Aorta (tissue), 5 donors: ENCODE data around the gene LAPTM5. TPM values are rescaled to one million over a fixed set of nuclear protein-coding genes. Genes with fewer than 3 reads are reported as not detected.
A peak's percentile ranks its signal among the peaks of the same experiment; 100 is the strongest.

Source experiments
- ATAC-seq: fragments of 200-7000 bp; cut with Tn5 transposase; one replicate; pipeline ENCODE4 v1.9.1; 2022; ENCODE audit warnings: moderate library complexity; ENCODE audit not compliant: low FRiP score
- DNase-seq, 2 donors: peaks; one replicate each; pipeline ENCODE4 v3.0.0-alpha.2; 2020
- H3K27ac ChIP-seq, 2 donors: one replicate each; pipeline ENCODE4 v1.5.1; 2013; ENCODE audit warnings: low read length in 2 of 2, mild to moderate bottlenecking in 2 of 2, moderate library complexity in 2 of 2, control low read depth in 1 of 2, inconsistent platforms in 1 of 2, low read depth in 1 of 2
- H3K27me3 ChIP-seq, 2 donors: one replicate each; pipeline ENCODE4 v1.6.1; 2013; ENCODE audit warnings: control low read depth in 1 of 2, low read length in 1 of 2, mild to moderate bottlenecking in 1 of 2, moderate library complexity in 1 of 2; ENCODE audit not compliant: insufficient read depth in 2 of 2, control insufficient read depth in 1 of 2
- H3K36me3 ChIP-seq, 2 donors: one replicate each; pipeline ENCODE4 v1.6.1; 2013; ENCODE audit warnings: control low read depth in 1 of 2, low read length in 1 of 2, mild to moderate bottlenecking in 1 of 2; ENCODE audit not compliant: insufficient read depth in 2 of 2, control insufficient read depth in 1 of 2
- H3K4me1 ChIP-seq, 2 donors: one replicate each; pipeline ENCODE4 v1.6.1; 2013; ENCODE audit warnings: low read length in 2 of 2, control low read depth in 1 of 2, mild to moderate bottlenecking in 1 of 2, moderate library complexity in 1 of 2; ENCODE audit not compliant: insufficient read depth in 2 of 2, control insufficient read depth in 1 of 2
- H3K4me3 ChIP-seq, 2 donors: one replicate each; pipeline ENCODE4 v1.5.1; 2013; ENCODE audit warnings: low read length in 2 of 2, control low read depth in 1 of 2, mild to moderate bottlenecking in 1 of 2
- H3K9me3 ChIP-seq: one replicate; pipeline ENCODE4 v1.6.1; 2013; ENCODE audit warnings: mild to moderate bottlenecking, low read length; ENCODE audit not compliant: control insufficient read depth
- WGBS, 2 donors: extraction: QIAGEN DNeasy Blood & Tissue Kit; methylation state at CpG; one replicate each; pipeline ENCODE4 v1.1.7; 2013; 5-methylcytosine and 5-hydroxymethylcytosine counted together
- intact Hi-C, 2 donors: fragments of 100-400 bp; cut with DNase I; formaldehyde crosslinking; loops; one replicate each; pipeline versions ENCODE4 v1.14.2 to v1.15.0; 2022
- polyA plus RNA-seq, 2 donors: library from polyadenylated mRNA; stranded (reverse); fragments of 200-250 nt; gene quantifications; one replicate each; pipeline ENCODE4 v1.2.3, GENCODE V29; 2013
- total RNA-seq, 2 donors: library from RNA; stranded (reverse); fragmentation: NEBNext Ultra II Directional; extraction: Animal tissue kit (Norgen Biotek cat#: 25700); gene quantifications; one replicate each; pipeline ENCODE4 v1.2.1, GENCODE V29; 2021
- donor health status: healthy with polysubstance abuse.
- donor health status: Bipolar disorder and iron deficiency.
- donor health status: DM: no; HTN: no; CAD: no.
- donor health status: DM: no; HTN: no; CAD: no.
- donor health status: DM: yes; HTN: yes; CAD: no.

LAPTM5 gene
- total and polyA plus RNA-seq, 4 donors, result 18.0 to 122 (median 115) TPM

- WGBS, 2 donors, result 31 to 45% methylated on average over 12 of the region's 12 CpGs
- intact Hi-C loops, result no loop called here
- no peaks in the 10 kb centered on the region for H3K36me3 ChIP-seq
- no peak overlapping the region for H3K4me3 ChIP-seq
- H3K27me3 ChIP-seq, result no peaks in the 10 kb centered on the region
- no peak overlapping the region for H3K27ac ChIP-seq
- no peaks in the 10 kb centered on the region for H3K9me3 ChIP-seq
- DNase-seq, result no peak
- H3K4me1 ChIP-seq, result no peaks in the 10 kb centered on the region
- ATAC-seq, result no peak
These were observed 44.3 kb downstream of the LAPTM5 start for GRCh38 chr1:30713311-30713710.

- Histone ChIP-seq H3K27me3 (no peaks in the 10 kb centered on the region), H3K4me1 (no peaks in the 10 kb centered on the region), H3K9me3 (no peaks in the 10 kb centered on the region), H3K27ac (no peak overlapping the region), H3K36me3 (no peaks in the 10 kb centered on the region), H3K4me3 (no peak overlapping the region)
- DNase-seq (no peak), ATAC-seq (no peak)
- intact Hi-C loops, result no loop called here
- 91 to 96% methylated on average over 6 of the region's 6 CpGs for WGBS, 2 donors
These were observed 45.0 kb downstream of the LAPTM5 start for GRCh38 chr1:30712583-30712982.

- no peaks in the 10 kb centered on the region for H3K36me3 ChIP-seq
- intact Hi-C loops, result no loop called here
- H3K4me1 ChIP-seq, result no peaks in the 10 kb centered on the region
- WGBS, 2 donors, result 49 to 75% methylated on average over 2 of the region's 2 CpGs
- no peaks in the 10 kb centered on the region for H3K9me3 ChIP-seq
- H3K4me3 ChIP-seq, result no peak overlapping the region
- no peaks in the 10 kb centered on the region for H3K27me3 ChIP-seq
- ATAC-seq, result no peak
- no peak overlapping the region for H3K27ac ChIP-seq
- no peak for DNase-seq
These were observed 47.2 kb downstream of the LAPTM5 start for GRCh38 chr1:30710407-30710806.

- Histone ChIP-seq H3K36me3 (no peaks in the 10 kb centered on the region), H3K27ac (no peak overlapping the region), H3K27me3 (no peaks in the 10 kb centered on the region), H3K4me1 (no peaks in the 10 kb centered on the region), H3K4me3 (no peak overlapping the region), H3K9me3 (no peaks in the 10 kb centered on the region)
- no peak for DNase-seq
- 50 to 55% methylated on average over 8 of the region's 8 CpGs for WGBS, 2 donors
- intact Hi-C loops, result loop anchor here (5.0 to 10.0 kb wide), 3 partner anchors 621 to 1476 kb away; partner anchors contain the start of gene MECR (in 1 of the 2)
- no peak for ATAC-seq
These were observed 49.2 kb downstream of the LAPTM5 start for GRCh38 chr1:30708361-30708728.

GRCh38 chr1:30707412-30708360 is 49.9 kb downstream of the LAPTM5 start:
- H3K4me3 ChIP-seq, result no peak overlapping the region
- no peaks in the 10 kb centered on the region for H3K9me3 ChIP-seq
- 54 to 65% methylated on average over 16 of the region's 16 CpGs for WGBS, 2 donors
- H3K27ac ChIP-seq, result no peak overlapping the region
- intact Hi-C loops, result loop anchor here (5.0 to 10.0 kb wide), 3 partner anchors 620 to 1475 kb away; partner anchors contain the start of gene MECR (in 1 of the 2)
- no peaks in the 10 kb centered on the region for H3K27me3 ChIP-seq
- H3K36me3 ChIP-seq, result no peaks in the 10 kb centered on the region
- ATAC-seq, result peak; percentile 79
- peak; percentile 76 to 90 for DNase-seq
- no peaks in the 10 kb centered on the region for H3K4me1 ChIP-seq

GRCh38 chr1:30706528-30706927 is 51.0 kb downstream of the LAPTM5 start:
- Histone ChIP-seq H3K9me3 (no peaks in the 10 kb centered on the region), H3K4me3 (no peak overlapping the region), H3K27me3 (no peaks in the 10 kb centered on the region), H3K27ac (no peak overlapping the region), H3K4me1 (no peaks in the 10 kb centered on the region), H3K36me3 (no peaks in the 10 kb centered on the region)
- 14 to 21% methylated on average over 9 of the region's 9 CpGs for WGBS, 2 donors
- intact Hi-C loops, result loop anchor here (5.0 to 10.0 kb wide), 3 partner anchors 619 to 1474 kb away; partner anchors contain the start of gene MECR (in 1 of the 2)
- ATAC-seq (no peak), DNase-seq (peak; percentile 68 to 86)

- no peak for ATAC-seq
- H3K9me3 ChIP-seq, result no peaks in the 10 kb centered on the region
- no peak for DNase-seq
- no peaks in the 10 kb centered on the region for H3K4me1 ChIP-seq
- no peaks in the 10 kb centered on the region for H3K27me3 ChIP-seq
- intact Hi-C loops, result loop anchor here (5.0 to 10.0 kb wide), 3 partner anchors 618 to 1473 kb away; partner anchors contain the start of gene MECR (in 1 of the 2)
- H3K36me3 ChIP-seq, result no peaks in the 10 kb centered on the region
- no peak overlapping the region for H3K27ac ChIP-seq
- WGBS, 2 donors, result 68 to 88% methylated on average over 4 of the region's 4 CpGs
- H3K4me3 ChIP-seq, result no peak overlapping the region
These were observed 51.9 kb downstream of the LAPTM5 start for GRCh38 chr1:30705698-30706097.

- 51 to 61% methylated on average over 14 of the region's 14 CpGs for WGBS, 2 donors
- Histone ChIP-seq H3K27me3 (no peaks in the 10 kb centered on the region), H3K9me3 (no peaks in the 10 kb centered on the region), H3K4me1 (no peaks in the 10 kb centered on the region), H3K36me3 (no peaks in the 10 kb centered on the region), H3K4me3 (no peak overlapping the region), H3K27ac (no peak overlapping the region)
- DNase-seq (no peak), ATAC-seq (no peak)
- intact Hi-C loops, result loop anchor here (5.0 to 10.0 kb wide), 3 partner anchors 618 to 1473 kb away; partner anchors contain the start of gene MECR (in 1 of the 2)
These were observed 52.6 kb downstream of the LAPTM5 start for GRCh38 chr1:30704765-30705509.
